ENCODE measurements around the gene CAMSAP2.
"Not testable (repeated sequence)": the region's sequence is repeated elsewhere in the genome, so short reads cannot be mapped to it uniquely, and the experiment has no call there.

Gene CAMSAP2

GRCh38 chr1:200740571-200741208 lies 2.0 kb downstream of the CAMSAP2 start:
- CTCF ChIA-PET: no interaction called here
- POLR2A ChIA-PET (ENCODE audit: low non-redundant PET): interaction anchor here (1.0 kb wide), 1 partner anchor 71 kb away, joined by 4 read pairs; the partner anchor contains the start of gene DDX59
- DNase-seq (ENCODE audit: low spot score): no peak
- TF ChIP-seq, protein P1, sequence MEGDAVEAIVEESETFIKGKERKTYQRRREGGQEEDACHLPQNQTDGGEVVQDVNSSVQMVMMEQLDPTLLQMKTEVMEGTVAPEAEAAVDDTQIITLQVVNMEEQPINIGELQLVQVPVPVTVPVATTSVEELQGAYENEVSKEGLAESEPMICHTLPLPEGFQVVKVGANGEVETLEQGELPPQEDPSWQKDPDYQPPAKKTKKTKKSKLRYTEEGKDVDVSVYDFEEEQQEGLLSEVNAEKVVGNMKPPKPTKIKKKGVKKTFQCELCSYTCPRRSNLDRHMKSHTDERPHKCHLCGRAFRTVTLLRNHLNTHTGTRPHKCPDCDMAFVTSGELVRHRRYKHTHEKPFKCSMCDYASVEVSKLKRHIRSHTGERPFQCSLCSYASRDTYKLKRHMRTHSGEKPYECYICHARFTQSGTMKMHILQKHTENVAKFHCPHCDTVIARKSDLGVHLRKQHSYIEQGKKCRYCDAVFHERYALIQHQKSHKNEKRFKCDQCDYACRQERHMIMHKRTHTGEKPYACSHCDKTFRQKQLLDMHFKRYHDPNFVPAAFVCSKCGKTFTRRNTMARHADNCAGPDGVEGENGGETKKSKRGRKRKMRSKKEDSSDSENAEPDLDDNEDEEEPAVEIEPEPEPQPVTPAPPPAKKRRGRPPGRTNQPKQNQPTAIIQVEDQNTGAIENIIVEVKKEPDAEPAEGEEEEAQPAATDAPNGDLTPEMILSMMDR (conservative IDR thresholded peaks at IDR 0.05; ENCODE audit: low read depth): no peak
- H3K27ac ChIP-seq: no peak overlapping the region

- TF ChIP-seq, protein P1 (conservative IDR thresholded peaks at IDR 0.05; ENCODE audit: low read depth): no peak
- ChIA-PET POLR2A (ENCODE audit: low non-redundant PET) (interaction anchor here (1.0 kb wide), 1 partner anchor 72 kb away, joined by 4 read pairs; the partner anchor contains the start of gene DDX59), CTCF (no interaction called here)
- DNase-seq (ENCODE audit: low spot score): no peak
- H3K27ac ChIP-seq: no peak overlapping the region
Observed at GRCh38 chr1:200741551-200742207, 3.0 kb downstream of the CAMSAP2 start.

DNA sequence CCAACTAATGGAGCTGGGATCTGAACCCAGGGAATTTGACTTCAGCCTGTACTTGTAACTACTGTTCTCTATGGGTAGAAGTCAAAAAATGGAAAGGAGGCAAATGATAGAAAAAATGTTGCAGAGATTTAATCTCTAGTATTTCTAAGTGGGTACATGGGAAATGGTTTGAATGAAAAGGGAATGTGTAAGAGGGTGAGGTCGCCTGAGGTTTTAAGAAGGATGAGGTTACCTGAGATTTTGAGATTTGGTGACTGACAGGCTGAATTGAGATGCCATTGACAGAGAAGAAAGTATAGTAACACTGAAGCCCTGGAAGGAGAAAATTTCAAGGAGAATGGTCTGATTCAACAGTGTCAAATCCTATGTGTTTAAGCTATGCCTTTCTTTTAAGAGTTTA lies 5.5 kb downstream of the CAMSAP2 start:
- H3K27ac ChIP-seq: no peak overlapping the region
- TF ChIP-seq, protein P1 (conservative IDR thresholded peaks at IDR 0.05; ENCODE audit: low read depth): no peak
- ChIA-PET CTCF (interaction anchor here (0.6 to 1.6 kb wide), 5 partner anchors 47 to 1018 kb away, joined by 3 to 7 read pairs (median 4); no protein-coding TSS in a partner anchor), POLR2A (ENCODE audit: low non-redundant PET) (no interaction called here)
- DNase-seq (ENCODE audit: low spot score): no peak

DNA sequence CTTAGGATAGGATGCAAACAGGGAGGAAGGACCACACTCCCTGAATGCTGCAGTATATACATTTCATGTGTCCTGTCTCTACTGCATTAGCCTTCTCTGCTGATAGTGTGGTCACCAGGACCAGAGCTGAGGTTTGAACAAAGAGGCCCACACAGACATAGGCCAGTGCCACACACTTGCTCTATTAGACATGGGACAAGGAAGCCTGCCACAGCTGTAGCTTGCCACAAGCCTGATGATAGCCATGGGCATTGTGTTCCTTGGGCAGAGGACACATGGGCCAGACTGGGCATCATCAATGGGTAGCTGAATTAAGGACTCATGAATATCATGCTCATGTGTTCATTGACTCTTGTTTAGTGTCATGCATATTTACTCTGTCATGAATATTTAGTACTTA lies 10.4 kb downstream of the CAMSAP2 start:
- ChIA-PET POLR2A (ENCODE audit: low non-redundant PET) (no interaction called here), CTCF (interaction anchor here (0.6 to 0.9 kb wide), 2 partner anchors 11 to 57 kb away, joined by 3 to 4 read pairs; no protein-coding TSS in a partner anchor)
- no peak overlapping the region for H3K27ac ChIP-seq
- DNase-seq (ENCODE audit: low spot score): no peak
- TF ChIP-seq, protein P1 (conservative IDR thresholded peaks at IDR 0.05; ENCODE audit: low read depth): no peak

GRCh38 chr1:200750749-200751148 lies 12.1 kb downstream of the CAMSAP2 start:
- POLR2A ChIA-PET (ENCODE audit: low non-redundant PET): interaction anchor here (0.6 kb wide), 1 partner anchor 81 kb away, joined by 3 read pairs; the partner anchor contains the start of gene DDX59
- DNase-seq (ENCODE audit: low spot score); CTCF ChIA-PET; H3K27ac ChIP-seq: not testable (repeated sequence)

DNA sequence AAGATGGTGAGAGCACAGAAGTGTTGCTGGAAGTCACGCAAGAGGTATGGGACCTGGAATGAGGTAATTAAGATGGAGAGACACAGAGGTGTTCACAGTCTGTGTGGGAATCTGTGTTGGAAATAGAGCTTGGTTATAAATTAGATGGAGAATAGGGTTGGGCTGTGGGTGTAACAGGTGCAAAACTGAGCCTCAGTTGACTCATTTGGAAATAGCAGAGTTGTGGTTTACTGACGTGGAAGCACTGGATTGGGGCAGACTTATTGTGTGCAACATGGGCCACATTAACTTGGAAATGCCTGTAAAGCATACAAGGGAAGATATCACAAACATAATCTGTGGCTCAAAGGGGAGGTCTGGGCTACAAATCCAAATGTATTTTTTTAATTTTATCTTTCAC lies 13.0 kb downstream of the CAMSAP2 start:
- H3K27ac ChIP-seq: no peak overlapping the region
- TF ChIP-seq, protein P1 (conservative IDR thresholded peaks at IDR 0.05; ENCODE audit: low read depth): no peak
- no peak for DNase-seq (ENCODE audit: low spot score)
- POLR2A ChIA-PET (ENCODE audit: low non-redundant PET): interaction anchor here (0.6 kb wide), 1 partner anchor 21 kb away, joined by 8 read pairs; no protein-coding TSS in a partner anchor
- CTCF ChIA-PET: interaction anchor here (0.6 to 0.7 kb wide), 2 partner anchors 82 to 121 kb away, joined by 3 to 4 read pairs; partner anchors contain the start of gene DDX59
